Activated T-cell treated with anti-CD3 and anti-CD28 coated beads, Interleukin-2, amount 50 U/mL, for 48 hours (primary cell): Measurements from ENCODE around the gene ZNF146.
"Not testable (repeated sequence)": the region's sequence is repeated elsewhere in the genome, so short reads cannot be mapped to it uniquely, and the experiment has no call there.

Experiments
- DNase-seq, 2 experiments: peaks; one replicate each; pipeline ENCODE4 v3.0.0-alpha.2; 2020

ZNF146 gene

DNA sequence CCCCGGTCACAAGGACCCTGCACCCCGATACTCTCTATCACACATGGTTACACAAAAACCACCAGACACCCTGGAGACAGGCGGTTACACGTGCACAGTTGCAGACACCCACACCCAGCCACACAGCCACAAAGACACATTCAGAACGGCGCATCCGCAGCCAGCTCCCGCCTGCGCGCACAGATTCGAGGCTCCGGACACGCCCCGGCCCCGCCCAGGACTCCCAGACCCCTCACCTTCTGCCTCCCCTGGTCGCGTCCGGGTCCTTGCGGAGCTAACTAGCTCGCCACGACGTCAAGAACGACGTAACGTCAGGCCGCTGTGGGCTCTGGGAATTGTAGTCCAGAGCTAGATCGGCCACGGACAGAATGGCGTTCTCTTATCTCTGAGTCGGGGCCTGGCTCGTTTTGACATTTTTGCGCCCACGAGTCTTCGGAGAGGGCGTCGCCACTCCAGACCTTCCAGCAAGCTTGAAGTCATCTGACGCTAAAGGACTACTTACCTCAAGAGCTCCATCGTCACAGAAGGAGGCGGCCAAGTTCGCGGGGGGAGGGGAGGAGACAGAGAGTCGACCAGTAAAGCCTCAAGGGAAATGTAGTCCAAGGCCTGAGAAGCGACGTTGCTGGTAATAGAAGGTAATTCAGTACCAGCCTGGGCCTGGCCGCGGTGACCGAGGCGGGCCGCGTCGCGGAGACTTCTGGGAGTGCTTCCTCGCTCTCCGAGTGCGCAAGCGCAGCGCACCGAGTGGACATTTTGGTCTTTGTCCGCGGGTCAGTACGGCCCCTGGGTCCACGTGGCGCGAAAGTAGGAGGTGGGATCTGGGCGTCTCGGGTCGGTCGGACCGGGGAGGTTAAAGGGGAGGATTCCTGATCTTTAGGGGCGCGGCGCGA lies at the start of gene ZNF146, which contains the start of gene ZNF565:
TSS of gene ZNF146 (plus strand) at position 721 of the 890 bp plus-strand sequence. CDS start 21,335 bp downstream, outside the sequence.
TSS of gene ZNF565 (minus strand) at position 280 of the 890 bp plus-strand sequence. CDS start 12,680 bp downstream, outside the sequence.
- peak; percentile 98 for DNase-seq

- no peak for DNase-seq
Measured at GRCh38 chr19:36169084-36169760, 45.7 kb upstream of the ZNF146 start.

DNA sequence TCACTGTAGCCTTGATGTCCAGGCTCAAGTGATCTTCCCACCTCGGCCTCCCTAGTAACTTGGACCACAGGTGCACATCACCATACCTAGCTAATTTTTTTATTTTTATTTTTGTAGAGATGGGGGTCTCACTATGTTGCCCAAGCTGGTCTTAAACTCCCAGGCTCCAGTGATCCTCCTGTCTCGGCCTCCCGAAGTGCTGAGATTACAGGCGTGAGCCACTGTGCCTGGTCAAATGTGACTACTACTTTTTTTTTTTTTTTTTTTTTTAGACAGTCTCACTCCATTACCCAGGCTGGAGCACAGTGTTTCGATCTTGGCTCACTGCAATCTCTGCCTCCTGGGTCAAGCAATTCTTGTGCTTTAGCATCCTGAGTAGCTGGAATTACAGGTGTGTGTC lies 42.1 kb upstream of the ZNF146 start:
- no peak for DNase-seq

DNA sequence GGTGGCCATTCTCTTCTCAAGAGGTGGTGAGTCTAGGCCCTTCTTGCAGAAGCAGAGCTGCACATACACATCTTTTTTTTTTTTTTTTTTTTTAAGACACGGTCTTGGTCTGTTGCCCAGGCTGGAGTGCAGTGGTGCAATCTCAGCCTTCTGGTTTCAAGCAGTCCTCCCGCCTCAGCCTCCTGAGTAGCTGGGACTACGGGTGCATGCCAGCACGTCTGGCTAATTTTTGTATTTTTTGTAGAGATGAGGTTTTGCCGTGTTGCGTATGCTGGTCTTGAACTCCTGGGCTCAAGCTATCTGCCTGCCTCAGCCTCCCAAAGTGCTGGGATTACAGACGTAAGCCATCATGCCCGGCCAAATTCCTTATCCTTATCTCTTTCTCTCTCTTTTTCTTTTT lies 41.1 kb upstream of the ZNF146 start:
- DNase-seq, result not testable (repeated sequence)

DNA sequence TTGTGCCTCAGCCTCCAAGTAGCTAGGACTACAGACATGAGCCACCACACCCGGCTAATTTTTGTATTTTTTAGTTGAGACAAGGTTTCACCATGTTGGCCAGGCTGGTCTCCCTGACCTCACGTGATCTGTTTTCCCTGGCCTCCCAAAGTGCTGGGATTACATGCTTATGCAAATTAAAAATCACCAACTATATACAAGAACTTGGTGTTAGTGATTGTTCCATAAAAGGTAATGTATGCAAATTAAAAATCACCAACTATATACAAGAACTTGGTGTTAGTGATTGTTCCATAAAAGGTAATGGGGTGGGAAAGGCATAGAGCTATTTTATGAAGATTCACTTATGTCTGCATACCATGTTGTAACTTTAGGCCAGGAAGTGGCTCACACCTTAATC lies 35.8 kb upstream of the ZNF146 start:
- DNase-seq, result not testable (repeated sequence)

DNA sequence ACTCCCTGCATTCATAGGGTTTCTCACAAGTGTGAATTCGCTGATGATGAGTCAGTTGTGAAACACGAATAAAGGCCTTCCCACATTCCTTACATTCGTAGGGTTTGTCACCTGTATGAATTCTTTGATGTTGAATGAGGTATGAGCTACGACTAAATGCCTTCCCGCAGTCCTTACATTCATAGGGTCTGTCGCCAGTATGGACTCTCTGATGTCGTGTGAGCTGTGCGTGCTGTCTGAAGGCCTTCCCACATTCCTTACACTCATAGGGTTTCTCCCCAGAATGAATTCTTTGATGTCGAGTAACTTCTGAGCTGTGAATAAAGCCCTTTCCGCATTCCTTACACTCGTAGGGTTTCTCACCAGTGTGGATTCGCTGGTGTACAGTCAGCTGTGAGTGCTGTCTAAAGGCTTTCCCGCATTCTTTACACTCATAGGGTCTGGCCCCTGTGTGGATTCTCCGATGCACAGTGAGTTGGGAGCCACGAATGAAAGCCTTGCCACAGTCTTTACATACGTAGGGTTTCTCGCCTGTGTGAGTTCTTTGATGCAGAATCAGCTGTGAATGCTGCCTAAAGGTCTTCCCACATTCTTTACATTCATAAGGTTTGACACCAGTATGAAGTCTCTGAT lies 32.2 kb upstream of the ZNF146 start:
- DNase-seq, result no peak

DNA sequence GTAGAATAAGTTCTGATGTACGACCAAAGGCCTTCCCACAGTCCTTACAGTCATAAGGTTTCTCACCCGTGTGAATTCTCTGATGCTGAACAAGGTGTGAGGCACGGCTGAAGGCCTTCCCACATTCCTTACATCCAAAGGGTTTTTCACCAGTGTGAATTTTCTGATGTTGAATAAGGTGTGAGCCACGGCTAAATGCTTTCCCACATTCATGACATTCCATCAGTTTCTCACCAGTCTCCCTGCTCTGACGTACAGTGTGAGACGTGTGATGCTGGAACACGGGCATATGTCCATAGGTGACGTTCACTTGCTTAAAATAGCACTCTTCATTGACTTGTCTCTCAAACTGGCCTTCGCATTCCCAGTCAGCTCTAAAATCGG lies 31.7 kb upstream of the ZNF146 start:
- no peak for DNase-seq

- not testable (repeated sequence) for DNase-seq
Measured at GRCh38 chr19:36186722-36187121, 28.2 kb upstream of the ZNF146 start.

GRCh38 chr19:36196249-36196648 lies 18.7 kb upstream of the ZNF146 start:
- no peak for DNase-seq

- no peak for DNase-seq
Measured at GRCh38 chr19:36198119-36198518, 16.8 kb upstream of the ZNF146 start.

- DNase-seq, result no peak
Measured at GRCh38 chr19:36201684-36202083, 13.2 kb upstream of the ZNF146 start.

- no peak for DNase-seq
Measured at GRCh38 chr19:36203293-36203692, 11.6 kb upstream of the ZNF146 start.

- DNase-seq, result no peak
Measured at GRCh38 chr19:36207605-36208252, 7.2 kb upstream of the ZNF146 start.

GRCh38 chr19:36209372-36209771 lies 5.5 kb upstream of the ZNF146 start:
- DNase-seq, result no peak

GRCh38 chr19:36210497-36210896 lies 4.4 kb upstream of the ZNF146 start:
- no peak for DNase-seq

GRCh38 chr19:36212895-36213294 lies 2.0 kb upstream of the ZNF146 start:
- no peak for DNase-seq

DNA sequence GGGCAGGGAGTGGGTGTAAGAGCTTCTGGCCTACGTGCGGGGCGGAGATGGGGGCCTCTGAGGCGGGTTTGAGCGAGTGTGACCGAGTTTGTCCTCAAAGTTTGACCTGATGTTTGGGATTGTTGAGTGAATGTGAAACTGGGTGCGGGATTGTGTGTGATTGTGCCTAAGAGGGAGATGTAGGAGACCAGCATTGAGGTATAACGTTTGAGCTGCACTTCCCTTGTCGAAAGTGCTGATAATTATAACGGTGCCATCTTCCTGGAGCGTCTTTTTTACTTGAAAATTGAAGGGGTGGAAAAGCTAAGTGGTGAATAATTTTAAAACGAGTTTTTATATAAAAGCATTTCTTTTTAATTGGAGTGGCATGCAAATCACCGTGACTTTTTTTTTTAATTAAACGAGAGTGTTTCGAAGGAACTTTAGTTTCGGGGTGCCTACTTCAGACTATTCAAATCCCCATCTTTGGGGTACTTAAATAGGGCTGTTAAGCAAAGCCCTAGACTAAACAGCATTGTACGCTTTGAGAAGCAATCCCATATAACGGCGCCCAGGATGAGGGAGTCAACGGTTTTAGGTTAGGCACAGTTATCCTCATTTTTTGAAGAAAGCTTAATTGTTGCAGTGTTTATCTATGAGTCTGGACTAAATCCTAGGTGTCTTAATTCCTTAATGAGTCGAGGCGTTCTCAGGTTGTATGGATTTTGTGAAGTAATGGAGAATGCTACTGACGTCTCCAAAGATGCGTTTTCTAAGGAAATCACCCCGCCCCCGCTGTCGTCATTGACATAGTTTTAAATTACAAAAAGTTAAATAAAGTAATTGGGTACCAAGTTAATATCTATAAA lies 594 bp downstream of the ZNF146 start:
- peak; percentile 29 to 32 for DNase-seq

DNA sequence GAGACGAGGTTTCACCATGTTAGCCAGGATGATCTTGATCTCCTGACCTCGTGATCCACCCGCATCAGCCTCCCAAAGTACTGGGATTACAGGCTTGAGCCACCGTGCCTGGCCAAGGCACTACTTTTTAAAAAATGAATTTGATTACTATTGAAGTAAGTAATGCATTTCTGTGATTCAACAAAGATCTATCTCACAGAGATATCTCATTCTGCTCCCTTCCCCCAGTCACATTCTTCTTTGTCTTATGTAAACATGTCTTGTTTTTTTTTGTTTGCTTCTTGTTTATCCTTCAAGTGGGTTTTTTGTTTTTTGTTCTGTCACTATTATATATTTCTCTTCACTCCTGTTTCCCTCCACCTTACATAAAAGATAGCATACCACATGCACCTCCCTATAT lies 6.6 kb downstream of the ZNF146 start:
- no peak for DNase-seq

GRCh38 chr19:36222503-36222902 lies 7.6 kb downstream of the ZNF146 start:
- no peak for DNase-seq

DNA sequence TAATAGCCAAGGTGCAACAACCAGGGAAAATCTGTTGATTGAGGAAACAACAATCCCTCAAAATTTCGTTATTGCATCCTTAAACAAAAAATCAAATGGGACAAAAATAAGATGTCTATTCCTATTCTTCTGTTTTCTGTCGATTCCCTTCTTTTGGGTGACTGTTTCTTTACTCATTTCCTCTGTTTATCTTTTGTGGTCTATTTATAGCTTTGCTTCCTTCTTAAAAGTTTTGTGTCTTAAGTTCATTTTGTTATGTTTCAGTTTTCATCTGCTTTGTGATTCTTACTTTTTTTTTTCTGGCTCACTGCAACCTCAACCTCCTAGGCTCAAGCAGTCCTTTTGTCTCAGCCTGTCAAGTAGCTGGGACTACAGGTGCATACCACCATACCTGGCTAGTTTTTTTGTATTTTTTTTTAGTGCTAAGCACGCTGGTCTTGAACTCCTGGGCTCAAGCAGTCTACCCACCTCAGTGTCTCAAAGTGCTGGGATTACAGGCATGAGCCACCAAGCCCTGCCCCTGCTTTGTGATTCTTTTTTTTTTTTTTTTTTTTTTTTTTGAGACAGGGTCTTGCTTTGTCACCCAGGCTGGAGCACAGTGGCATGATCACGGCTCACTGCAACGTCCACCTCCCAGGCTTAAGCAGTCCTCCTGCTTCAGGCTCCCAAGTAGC lies 10.4 kb downstream of the ZNF146 start:
- no peak for DNase-seq

DNA sequence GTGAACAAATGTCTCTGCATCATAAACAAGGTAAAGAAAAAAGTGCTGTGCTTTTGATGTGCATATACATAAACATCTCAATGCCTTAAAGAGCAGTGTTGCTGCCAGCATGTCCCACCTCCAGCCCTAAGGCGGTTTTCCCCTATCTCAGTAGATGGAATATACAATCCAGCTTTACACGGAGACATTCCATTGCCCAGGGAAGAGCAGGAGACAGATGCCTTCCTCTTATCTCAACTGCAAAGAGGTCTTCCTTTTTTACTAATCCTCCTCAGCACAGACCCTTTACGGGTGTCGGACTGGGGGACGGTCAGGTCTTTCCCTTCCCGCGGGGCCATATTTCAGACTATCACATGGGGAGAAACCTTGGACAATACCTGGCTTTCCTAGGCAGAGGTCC lies 18.7 kb downstream of the ZNF146 start:
- not testable (repeated sequence) for DNase-seq
